HG02763 (cell line): Measurements from ENCODE around the gene EDIL3.
"Not testable (repeated sequence)": the region's sequence is repeated elsewhere in the genome, so short reads cannot be mapped to it uniquely, and the experiment has no call there.

Experiments
- ATAC-seq: cut with Tn5 transposase; IDR thresholded peaks from one replicate; pipeline ENCODE4 v1.9.1; 2021; ENCODE audit warnings: mild to moderate bottlenecking, moderate library complexity; ENCODE audit not compliant: unreplicated experiment

EDIL3 gene

GRCh38 chr5:84303315-84303714 is 81.4 kb downstream of the EDIL3 start:
- ATAC-seq: no peak

GRCh38 chr5:84301535-84301934 is 83.1 kb downstream of the EDIL3 start:
- no peak for ATAC-seq

- no peak for ATAC-seq
Measured at GRCh38 chr5:84299959-84300358, 84.7 kb downstream of the EDIL3 start.

- ATAC-seq: no peak
Measured at GRCh38 chr5:84298628-84299027, 86.1 kb downstream of the EDIL3 start.

- ATAC-seq: not testable (repeated sequence)
Measured at GRCh38 chr5:84297641-84298040, 87.0 kb downstream of the EDIL3 start.

- ATAC-seq: no peak
Measured at GRCh38 chr5:84292788-84293653, 91.7 kb downstream of the EDIL3 start.

- ATAC-seq: no peak
Measured at GRCh38 chr5:84292000-84292642, 92.6 kb downstream of the EDIL3 start.

GRCh38 chr5:84290673-84291072 is 94.0 kb downstream of the EDIL3 start:
- ATAC-seq: no peak

GRCh38 chr5:84290161-84290560 is 94.5 kb downstream of the EDIL3 start:
- no peak for ATAC-seq

GRCh38 chr5:84287951-84288350 is 96.7 kb downstream of the EDIL3 start:
- ATAC-seq: no peak

GRCh38 chr5:84286662-84287061 is 98.0 kb downstream of the EDIL3 start:
- no peak for ATAC-seq

GRCh38 chr5:84285641-84286637 is 98.7 kb downstream of the EDIL3 start:
- ATAC-seq: no peak

- ATAC-seq: no peak
Measured at GRCh38 chr5:84281383-84281782, 103.3 kb downstream of the EDIL3 start.

GRCh38 chr5:84279234-84279633 is 105.4 kb downstream of the EDIL3 start:
- no peak for ATAC-seq

- no peak for ATAC-seq
Measured at GRCh38 chr5:84275609-84276008, 109.1 kb downstream of the EDIL3 start.

GRCh38 chr5:84274585-84275468 is 109.9 kb downstream of the EDIL3 start:
- ATAC-seq: no peak

GRCh38 chr5:84273517-84273883 is 111.2 kb downstream of the EDIL3 start:
- no peak for ATAC-seq

- ATAC-seq: no peak
Measured at GRCh38 chr5:84272771-84273516, 111.7 kb downstream of the EDIL3 start.

- no peak for ATAC-seq
Measured at GRCh38 chr5:84265739-84266550, 118.7 kb downstream of the EDIL3 start.
